Glutamatergic neuron (in vitro differentiated cells): ENCODE data around the gene KCNQ1. TPM values are rescaled to one million over a fixed set of nuclear protein-coding genes. Genes with fewer than 3 reads are reported as not detected.

ENCODE experiments used
- DNase-seq: peaks from one replicate; pipeline ENCODE4 v3.0.0; 2022
- H3K27ac Mint-ChIP-seq: one replicate; pipeline ENCODE4 v1.8.0; 2020; ENCODE audit warnings: mild to moderate bottlenecking, mixed read lengths, inconsistent platforms; ENCODE audit not compliant: unreplicated experiment
- H3K27me3 Mint-ChIP-seq: one replicate; pipeline ENCODE4 v1.8.0; 2020; ENCODE audit warnings: mild to moderate bottlenecking, moderate library complexity, mixed read lengths, inconsistent platforms; ENCODE audit not compliant: unreplicated experiment
- H3K36me3 Mint-ChIP-seq: one replicate; pipeline ENCODE4 v1.8.0; 2020; ENCODE audit warnings: mild to moderate bottlenecking, mixed read lengths, inconsistent platforms; ENCODE audit not compliant: unreplicated experiment
- H3K4me1 Mint-ChIP-seq: one replicate; pipeline ENCODE4 v1.8.0; 2020; ENCODE audit warnings: mild to moderate bottlenecking, low read depth, mixed read lengths, inconsistent platforms; ENCODE audit not compliant: unreplicated experiment
- H3K4me3 Mint-ChIP-seq: one replicate; pipeline ENCODE4 v1.8.0; 2020; ENCODE audit warnings: mild to moderate bottlenecking, mixed read lengths, inconsistent platforms; ENCODE audit not compliant: unreplicated experiment
- H3K9me3 Mint-ChIP-seq: one replicate; pipeline ENCODE4 v1.8.0; 2020; ENCODE audit warnings: mild to moderate bottlenecking, moderate library complexity, mixed read lengths, inconsistent platforms; ENCODE audit not compliant: unreplicated experiment
- CTCF ChIP-seq: fragments of 200-600 bp; sonication (generic); IDR thresholded peaks from one replicate; pipeline ENCODE4 v1.5.0; 2021; ENCODE audit not compliant: partially characterized antibody, unreplicated experiment
- total RNA-seq: library from RNA; stranded (reverse); fragmentation: NEBNext Ultra II Directional; extraction: Animal tissue kit (Norgen Biotek cat#: 25700); gene quantifications from one replicate; pipeline ENCODE4 v1.2.1, GENCODE V29; 2021; ENCODE audit not compliant: unreplicated experiment

The KCNQ1 gene
- total RNA-seq, 1 donor from 2014 or later, result 0.44 TPM

- no peak for TF ChIP-seq CTCF
- Mint-ChIP-seq H3K27me3 (peaks cover 18% of the 10 kb centered on the region), H3K4me1 (no peaks in the 10 kb centered on the region), H3K9me3 (peaks cover 63% of the 10 kb centered on the region), H3K27ac (no peak overlapping the region), H3K36me3 (peaks cover 77% of the 10 kb centered on the region), H3K4me3 (no peak overlapping the region)
- DNase-seq, result no peak
These were observed 205.0 kb downstream of the KCNQ1 start for GRCh38 chr11:2649848-2650247.

- no peak for DNase-seq
- Mint-ChIP-seq H3K27ac (no peak overlapping the region), H3K9me3 (peaks cover 59% of the 10 kb centered on the region), H3K4me1 (no peaks in the 10 kb centered on the region), H3K4me3 (no peak overlapping the region), H3K27me3 (peaks cover 18% of the 10 kb centered on the region), H3K36me3 (peaks cover 76% of the 10 kb centered on the region)
- no peak for TF ChIP-seq CTCF
These were observed 205.6 kb downstream of the KCNQ1 start for GRCh38 chr11:2650343-2650867.

GRCh38 chr11:2651054-2651617 lies 206.3 kb downstream of the KCNQ1 start:
- Mint-ChIP-seq H3K27ac (no peak overlapping the region), H3K4me3 (no peak overlapping the region), H3K27me3 (peaks cover 20% of the 10 kb centered on the region), H3K9me3 (peaks cover 53% of the 10 kb centered on the region), H3K36me3 (peaks cover 73% of the 10 kb centered on the region), H3K4me1 (no peaks in the 10 kb centered on the region)
- no peak for DNase-seq
- no peak for TF ChIP-seq CTCF

GRCh38 chr11:2651826-2652271 lies 207.0 kb downstream of the KCNQ1 start:
- Mint-ChIP-seq H3K27ac (no peak overlapping the region), H3K27me3 (peaks cover 20% of the 10 kb centered on the region), H3K4me1 (no peaks in the 10 kb centered on the region), H3K4me3 (no peak overlapping the region), H3K9me3 (peaks cover 53% of the 10 kb centered on the region), H3K36me3 (peaks cover 76% of the 10 kb centered on the region)
- TF ChIP-seq CTCF, result no peak
- DNase-seq, result no peak

- peaks cover 73% of the 10 kb centered on the region for H3K36me3 Mint-ChIP-seq
- H3K4me1 Mint-ChIP-seq, result no peaks in the 10 kb centered on the region
- no peak overlapping the region for H3K27ac Mint-ChIP-seq
- H3K27me3 Mint-ChIP-seq, result peaks cover 18% of the 10 kb centered on the region
- H3K9me3 Mint-ChIP-seq, result peaks cover 48% of the 10 kb centered on the region
- no peak overlapping the region for H3K4me3 Mint-ChIP-seq
- TF ChIP-seq CTCF, result no peak
- DNase-seq, result no peak
These were observed 207.8 kb downstream of the KCNQ1 start for GRCh38 chr11:2652333-2653197.
